Measurements from ENCODE around the gene GALNTL6. TPM values are rescaled to one million over a fixed set of nuclear protein-coding genes. Genes with fewer than 3 reads are reported as not detected.
A peak's percentile ranks its signal among the peaks of the same experiment; 100 is the strongest.

GALNTL6 gene
- total and polyA plus RNA-seq, 2 experiments from 2014 or later: 0.38 to 0.40 TPM

GRCh38 chr4:173012608-173013007 is 1199.4 kb downstream of the GALNTL6 start:
- peak overlapping the region; percentile 21; the same call in 1 of the 2 replicates for H2AFZ ChIP-seq
- H3K4me1 Mint-ChIP-seq: peaks cover 36% of the 10 kb centered on the region
- H3K4me1 ChIP-seq (ENCODE audit: insufficient read depth): peaks cover 29% of the 10 kb centered on the region
- H3K79me2 ChIP-seq (replicated peaks; ENCODE audit: insufficient read depth): no peaks in the 10 kb centered on the region
- peaks cover 5% of the 10 kb centered on the region; the same call in 1 of the 2 replicates for H3K9me2 ChIP-seq (ENCODE audit: insufficient read depth)
- H4K20me1 ChIP-seq (replicated peaks; ENCODE audit: insufficient read depth): no peaks in the 10 kb centered on the region
- no peak for DNase-seq (ENCODE audit: low spot score)
- H3K4me3 Mint-ChIP-seq: no peak overlapping the region
- no peak overlapping the region for H3K27ac ChIP-seq (ENCODE audit: low read depth)
- H3K4me2 ChIP-seq: no peak overlapping the region
- no peaks in the 10 kb centered on the region for H3K27me3 Mint-ChIP-seq (ENCODE audit: insufficient read depth, low read depth, poor library complexity)
- H3F3A ChIP-seq (replicated peaks; ENCODE audit: low read depth): no peaks in the 10 kb centered on the region
- no peak overlapping the region; the same call in 1 of the 2 replicates for H3K27ac Mint-ChIP-seq
- TF ChIP-seq ETS1 (IDR thresholded peaks at IDR 0.05) (no peak), NANOG (IDR thresholded peaks at IDR 0.05; ENCODE audit: borderline replicate concordance) (no peak), ZNF114 (CRISPR knock-in tag; IDR thresholded peaks at IDR 0.05) (no peak), ZNF462 (CRISPR knock-in tag; IDR thresholded peaks at IDR 0.05) (no peak), EZH2phosphoT487 (IDR thresholded peaks at IDR 0.05; ENCODE audit: unreplicated experiment) (no peak), CTCF (conservative IDR thresholded peaks at IDR 0.05; ENCODE audit: low read depth in 2 of 2) (no peak), EZH2 (IDR thresholded peaks at IDR 0.05; ENCODE audit: low read depth, unreplicated experiment) (no peak), ZNF331 (CRISPR knock-in tag; IDR thresholded peaks at IDR 0.05; ENCODE audit: low read depth) (no peak), POLR2AphosphoS5 (IDR thresholded peaks at IDR 0.05; ENCODE audit: low read depth) (no peak)
- peaks cover 13% of the 10 kb centered on the region for H3K36me3 Mint-ChIP-seq (ENCODE audit: low read depth)
- no peak overlapping the region for H3K4me3 ChIP-seq
- ATAC-seq: no peak
- peaks cover 20% of the 10 kb centered on the region for H3K9me3 Mint-ChIP-seq
- no peaks in the 10 kb centered on the region for H3K36me3 ChIP-seq (ENCODE audit: insufficient read depth)
- no peaks in the 10 kb centered on the region for H3K27me3 ChIP-seq (ENCODE audit: insufficient read depth)
